NCI-H1694 treated with DMSO at 0.1 percent for 48 hours (cell line): Measurements from ENCODE around the gene OR8B8.
"Not testable (repeated sequence)": the region's sequence is repeated elsewhere in the genome, so short reads cannot be mapped to it uniquely, and the experiment has no call there.

ENCODE experiments used
- DNase-seq: peaks from one replicate; lab custom pipeline; 2025; lab: John Stamatoyannopoulos, UW

OR8B8 gene

GRCh38 chr11:124441519-124441918, 4.0 kb downstream of the OR8B8 start:
- no peak for DNase-seq

- no peak for DNase-seq
These were observed 4.4 kb downstream of the OR8B8 start for GRCh38 chr11:124441081-124441480.

GRCh38 chr11:124440608-124441007, 4.9 kb downstream of the OR8B8 start:
- no peak for DNase-seq

GRCh38 chr11:124434699-124435098, 10.8 kb downstream of the OR8B8 start:
- no peak for DNase-seq

GRCh38 chr11:124429599-124429998, 15.9 kb downstream of the OR8B8 start:
- DNase-seq = no peak

- no peak for DNase-seq
These were observed 21.0 kb downstream of the OR8B8 start, which contains the start of gene OR8B4 for GRCh38 chr11:124424384-124424921. TSS of gene OR8B4 (minus strand) at chr11:124424871. CDS start at chr11:124424871, 0 bp downstream.

- no peak for DNase-seq
These were observed 24.5 kb downstream of the OR8B8 start for GRCh38 chr11:124421043-124421442.

- peak; percentile 6 for DNase-seq
These were observed 30.1 kb downstream of the OR8B8 start for GRCh38 chr11:124415356-124415923.

GRCh38 chr11:124409906-124410305, 35.6 kb downstream of the OR8B8 start:
- no peak for DNase-seq

GRCh38 chr11:124405581-124405980, 39.9 kb downstream of the OR8B8 start:
- no peak for DNase-seq

- not testable (repeated sequence) for DNase-seq
These were observed 42.3 kb downstream of the OR8B8 start for GRCh38 chr11:124403186-124403585.

GRCh38 chr11:124402326-124402922, 43.1 kb downstream of the OR8B8 start:
- DNase-seq = peak; percentile 0

- no peak for DNase-seq
These were observed 46.6 kb downstream of the OR8B8 start, which contains the start of gene OR8B3 for GRCh38 chr11:124398924-124399323. TSS of gene OR8B3 (minus strand) at chr11:124399024. CDS start at chr11:124397351, 1,673 bp downstream.

GRCh38 chr11:124396847-124397246, 48.6 kb downstream of the OR8B8 start:
- not testable (repeated sequence) for DNase-seq

- no peak for DNase-seq
These were observed 51.1 kb downstream of the OR8B8 start for GRCh38 chr11:124394408-124394807.
